Measurements from ENCODE around the gene CDH23. TPM values are rescaled to one million over a fixed set of nuclear protein-coding genes. Genes with fewer than 3 reads are reported as not detected.

CDH23 gene
- total and polyA plus RNA-seq, 2 of the 8 experiments (the other 6 are each of a cell fraction or from before 2014, with no cell fraction given): 1.9 to 4.9 TPM

GRCh38 chr10:71783917-71784678 lies 387.4 kb downstream of the CDH23 start:
- Histone ChIP-seq H4K20me1 (replicated peaks in 1 of 2; ENCODE audit: control insufficient read depth in 1 of 2, insufficient read depth in 2 of 2, low read length in 2 of 2) (no peaks in the 10 kb centered on the region), H3K18ac (ENCODE audit: extremely low read depth, low read length) (no peak overlapping the region)

More at GRCh38 chr10:71783917-71784678, 387.4 kb downstream of the CDH23 start:
- no peaks in the 10 kb centered on the region for H3K79me1 ChIP-seq (ENCODE audit: low read depth, low read length)
- no peak overlapping the region for H2BK5ac ChIP-seq (ENCODE audit: low read depth, low read length)
- H4K5ac ChIP-seq (ENCODE audit: insufficient read length, low read depth, low read length): no peak overlapping the region
- no peaks in the 10 kb centered on the region for H3K36me3 ChIP-seq (ENCODE audit: control insufficient read depth in 2 of 4, insufficient read depth in 4 of 4, low read length in 3 of 4)
- H4K8ac ChIP-seq (ENCODE audit: extremely low read depth, insufficient read depth, low read length): 0 out of 2 replicates have a peak overlapping the region, but pooled peaks have one; percentile 40
- no peak for FAIRE-seq
- no peak overlapping the region for H3K27ac ChIP-seq (ENCODE audit: low read depth, low read length)
- H3K27me3 ChIP-seq (replicated peaks in 1 of 4; ENCODE audit: control insufficient read depth in 3 of 4, extremely low read depth in 1 of 4, insufficient read depth in 3 of 4, low read length in 3 of 4): no peaks in the 10 kb centered on the region
- H2AFZ ChIP-seq (ENCODE audit: low read length): no peak overlapping the region
- no peak overlapping the region for H3K4ac ChIP-seq (replicated peaks; ENCODE audit: insufficient read length, low read depth, low read length)
- no peak overlapping the region; the same call in 1 of the 2 replicates for H2BK12ac ChIP-seq (ENCODE audit: low read depth, low read length)
- no peak overlapping the region for H4K91ac ChIP-seq (replicated peaks; ENCODE audit: insufficient read length, low read length)
- ChIA-PET CTCF (ENCODE audit: partially characterized antibody) (interaction anchor here (0.9 to 2.7 kb wide), 9 partner anchors 11 to 112 kb away, joined by 3 to 28 read pairs (median 3); partner anchors contain the start of gene VSIR), POLR2A (ENCODE audit: partially characterized antibody) (no interaction called here)
- no peak overlapping the region for H3K4me2 ChIP-seq (ENCODE audit: insufficient read depth in 1 of 2, low read depth in 2 of 2, low read length in 2 of 2)
- no peaks in the 10 kb centered on the region for H3K9me3 ChIP-seq (ENCODE audit: insufficient read depth in 2 of 2, low read depth in 1 of 2, low read length in 1 of 2)
- no peak overlapping the region for H3K9ac ChIP-seq (replicated peaks in 1 of 4; ENCODE audit: extremely low read depth in 1 of 4, low read depth in 3 of 4, low read length in 3 of 4)
- no peak overlapping the region for H3K23ac ChIP-seq (ENCODE audit: insufficient read length)
- no peaks in the 10 kb centered on the region for H3K23me2 ChIP-seq (ENCODE audit: low read depth, low read length)
- H2AK5ac ChIP-seq (ENCODE audit: low read depth, low read length): no peak overlapping the region
- no peak overlapping the region for H3K14ac ChIP-seq (ENCODE audit: insufficient read length)
- H3K4me3 ChIP-seq (ENCODE audit: extremely low read depth in 1 of 4, insufficient read depth in 2 of 4, low read depth in 3 of 4, low read length in 4 of 4): no peak overlapping the region
- peaks cover 0 to 6% (median 2%) of the 10 kb centered on the region in 4 experiments; a peak in 4 of 7 replicates for H3K4me1 ChIP-seq (replicated peaks in 1 of 4; ENCODE audit: control insufficient read depth in 3 of 4, insufficient read depth in 4 of 4, low read length in 3 of 4)
- no peak overlapping the region for H2BK120ac ChIP-seq (replicated peaks; ENCODE audit: low read depth, low read length)
- H2BK15ac ChIP-seq (ENCODE audit: low read length): no peak overlapping the region
- no peaks in the 10 kb centered on the region for H3K79me2 ChIP-seq (ENCODE audit: control insufficient read depth in 1 of 2, insufficient read depth in 2 of 2, low read length in 2 of 2)
- H3K56ac ChIP-seq (replicated peaks; ENCODE audit: insufficient read length, low read depth, low read length): no peak overlapping the region
- DNase-seq (ENCODE audit: low read depth in 1 of 2, low spot score in 2 of 2): no peak
- WGBS, 2 experiments (ENCODE audit: extremely low coverage in 1 of 2, insufficient coverage in 1 of 2, insufficient read length in 1 of 2, insufficient replicate concordance in 2 of 2, low coverage in 1 of 2, low lambda C conversion rate in 2 of 2, missing lambda C conversion rate in 1 of 2): 92% methylated on average over 17 of the region's 17 CpGs; no CpG with 5 or more reads in 1 of the 2 experiments
- no peak overlapping the region for H2BK20ac ChIP-seq (ENCODE audit: low read length)
